PC-3 (cell line): ENCODE measurements around the gene KCNT1. TPM values are rescaled to one million over a fixed set of nuclear protein-coding genes. Genes with fewer than 3 reads are reported as not detected.

Source experiments
- ATAC-seq: fragments of 200-7000 bp; cut with Tn5 transposase; 2 replicates; pipeline ENCODE4 v1.9.1; 2020; ENCODE audit warnings: mild to moderate bottlenecking, moderate library complexity
- BruUV-seq: library from RNA; stranded (reverse); fragments of 400-500 nt; replicated peaks from 2 replicates; lab custom pipeline; 2021; lab: Mats Ljungman, UMichigan
- CTCF ChIA-PET: fragments of 300-600 bp; sonication (Branson Sonifier 250); formaldehyde crosslinking; loops from one replicate; lab custom pipeline; 2022; ENCODE audit warnings: antibody characterized with exemption; lab: Charles Lee
- POLR2A ChIA-PET: fragments of 300-600 bp; sonication (Branson Sonifier 250); formaldehyde crosslinking; loops from one replicate; lab custom pipeline; 2022; ENCODE audit warnings: antibody characterized with exemption; ENCODE audit not compliant: unreplicated experiment; lab: Charles Lee
- DNase-seq: peaks from one replicate; pipeline ENCODE4 v3.0.0-alpha.2; 2015
- H2AFZ ChIP-seq: fragments of 300-600 bp; sonication (generic); 2 replicates; pipeline ENCODE4 v1.6.0; 2016; ENCODE audit warnings: antibody characterized with exemption, low read length
- H3F3A ChIP-seq: fragments of 300-600 bp; sonication (generic); one replicate; pipeline ENCODE4 v1.6.0; 2017; ENCODE audit warnings: antibody characterized with exemption, low read length, control low read depth, mild to moderate bottlenecking; ENCODE audit not compliant: unreplicated experiment
- H3K27ac ChIP-seq: fragments of 300-600 bp; sonication (generic); 2 replicates; pipeline ENCODE4 v1.5.1; 2016; ENCODE audit warnings: mild to moderate bottlenecking, low read length
- H3K27me3 ChIP-seq: fragments of 300-600 bp; sonication (generic); 2 replicates; pipeline ENCODE4 v1.6.1; 2016; ENCODE audit warnings: low read length, mixed read lengths
- H3K36me3 ChIP-seq: fragments of 300-600 bp; sonication (generic); 2 replicates; pipeline ENCODE4 v1.6.1; 2016; ENCODE audit warnings: low read depth, mixed run types, low read length, mixed read lengths
- H3K4me1 ChIP-seq: fragments of 300-600 bp; sonication (generic); 2 replicates; pipeline ENCODE4 v1.5.1; 2016; ENCODE audit warnings: low read length; ENCODE audit not compliant: insufficient read depth
- H3K4me2 ChIP-seq: fragments of 300-600 bp; sonication (generic); 2 replicates; pipeline ENCODE4 v1.6.0; 2016; ENCODE audit warnings: low read length
- H3K4me3 ChIP-seq: fragments of 300-600 bp; sonication (generic); 2 replicates; pipeline ENCODE4 v1.5.1; 2016; ENCODE audit warnings: mild to moderate bottlenecking, low read length, mixed read lengths
- H3K79me2 ChIP-seq: fragments of 300-600 bp; sonication (generic); 2 replicates; pipeline ENCODE4 v1.6.1; 2017; ENCODE audit warnings: low read length, mixed read lengths
- H3K9ac ChIP-seq: fragments of 300-600 bp; sonication (generic); 2 replicates; pipeline ENCODE4 v1.6.0; 2016; ENCODE audit warnings: mild to moderate bottlenecking, low read length
- H3K9me2 ChIP-seq: fragments of 300-600 bp; sonication (generic); replicated peaks from 2 replicates; pipeline ENCODE4 v1.6.1; 2016; ENCODE audit warnings: mixed run types, low read length, mixed read lengths
- H3K9me3 ChIP-seq: fragments of 300-600 bp; sonication (generic); 2 replicates; pipeline ENCODE4 v1.6.1; 2016; ENCODE audit warnings: low read length, mixed read lengths
- H4K20me1 ChIP-seq: fragments of 300-600 bp; sonication (generic); 2 replicates; pipeline ENCODE4 v1.6.1; 2016; ENCODE audit warnings: low read length, mixed read lengths
- CTCF ChIP-seq: fragments of 300-600 bp; sonication (generic); conservative IDR thresholded peaks from 2 replicates; pipeline ENCODE4 v1.5.1; 2017; ENCODE audit warnings: antibody characterized with exemption, low read depth, mild to moderate bottlenecking, low read length
- EZH2 ChIP-seq: fragments of 300-600 bp; sonication (generic); IDR thresholded peaks from one replicate; pipeline ENCODE4 v1.6.1; 2017; ENCODE audit warnings: antibody characterized with exemption, mild to moderate bottlenecking, low read length; ENCODE audit not compliant: unreplicated experiment
- EZH2phosphoT487 ChIP-seq: fragments of 300-600 bp; sonication (generic); IDR thresholded peaks from 2 replicates; pipeline ENCODE4 v1.6.1; 2018; ENCODE audit warnings: mild to moderate bottlenecking, antibody characterized with exemption, low read length, borderline replicate concordance
- intact Hi-C: fragments of 100-400 bp; cut with micrococcal nuclease; formaldehyde crosslinking; loops from 2 replicates; pipeline ENCODE4 v1.9.0; 2023
- total RNA-seq: library from RNA; depleted of rRNA; stranded (reverse); fragments of >200 nt; gene quantifications from 2 replicates; pipeline ENCODE4 v1.2.3, GENCODE V29; 2014

KCNT1 gene
- total RNA-seq, 1 experiment from 2014 or later: not detected

GRCh38 chr9:135743546-135744332 lies 41.8 kb downstream of the KCNT1 start:
- H3K9ac ChIP-seq: no peak overlapping the region
- no TSS peak for BruUV-seq
- no peaks in the 10 kb centered on the region for H3K9me2 ChIP-seq
- H3F3A ChIP-seq: no peaks in the 10 kb centered on the region
- no peaks in the 10 kb centered on the region for H3K4me1 ChIP-seq
- TF ChIP-seq CTCF (no peak), EZH2phosphoT487 (no peak), EZH2 (no peak)
- no peak overlapping the region for H3K4me3 ChIP-seq
- H2AFZ ChIP-seq: no peak overlapping the region
- no peaks in the 10 kb centered on the region for H3K79me2 ChIP-seq
- no peaks in the 10 kb centered on the region for H3K27me3 ChIP-seq
- CTCF ChIA-PET: no interaction called here
- intact Hi-C loops: no loop called here
- H3K27ac ChIP-seq: no peak overlapping the region
- no peak overlapping the region for H3K4me2 ChIP-seq
- no peaks in the 10 kb centered on the region for H3K9me3 ChIP-seq
- DNase-seq (no peak), ATAC-seq (no peak)
- H4K20me1 ChIP-seq: no peaks in the 10 kb centered on the region
- POLR2A ChIA-PET: no interaction called here
- no peaks in the 10 kb centered on the region for H3K36me3 ChIP-seq

GRCh38 chr9:135744333-135745070 lies 42.5 kb downstream of the KCNT1 start:
- Histone ChIP-seq H3K27me3 (no peaks in the 10 kb centered on the region), H3K4me3 (no peak overlapping the region), H2AFZ (no peak overlapping the region), H3K36me3 (no peaks in the 10 kb centered on the region), H3K79me2 (no peaks in the 10 kb centered on the region), H3K4me1 (no peaks in the 10 kb centered on the region), H3K9me3 (no peaks in the 10 kb centered on the region), H4K20me1 (no peaks in the 10 kb centered on the region), H3K4me2 (no peak overlapping the region), H3K27ac (no peak overlapping the region), H3K9ac (no peak overlapping the region), H3K9me2 (no peaks in the 10 kb centered on the region), H3F3A (no peaks in the 10 kb centered on the region)
- CTCF ChIA-PET: no interaction called here
- no TSS peak for BruUV-seq
- no peak for DNase-seq
- no peak for ATAC-seq
- POLR2A ChIA-PET: no interaction called here
- no peak for TF ChIP-seq EZH2phosphoT487
- no peak for TF ChIP-seq EZH2
- TF ChIP-seq CTCF: no peak
- intact Hi-C loops: no loop called here

- H3K27me3 ChIP-seq: no peaks in the 10 kb centered on the region
- no peaks in the 10 kb centered on the region for H3K4me1 ChIP-seq
- H3K9me2 ChIP-seq: no peaks in the 10 kb centered on the region
- intact Hi-C loops: no loop called here
- no peaks in the 10 kb centered on the region for H3K36me3 ChIP-seq
- no TSS peak for BruUV-seq
- ChIA-PET POLR2A (no interaction called here), CTCF (no interaction called here)
- DNase-seq (no peak), ATAC-seq (no peak)
- no peak for TF ChIP-seq EZH2
- TF ChIP-seq EZH2phosphoT487: no peak
- no peak for TF ChIP-seq CTCF
- H3F3A ChIP-seq: no peaks in the 10 kb centered on the region
- no peak overlapping the region for H3K9ac ChIP-seq
- no peaks in the 10 kb centered on the region for H3K9me3 ChIP-seq
- no peaks in the 10 kb centered on the region for H4K20me1 ChIP-seq
- no peaks in the 10 kb centered on the region for H3K79me2 ChIP-seq
- no peak overlapping the region for H3K27ac ChIP-seq
- no peak overlapping the region for H3K4me3 ChIP-seq
- H3K4me2 ChIP-seq: no peak overlapping the region
- no peak overlapping the region for H2AFZ ChIP-seq
These were observed 43.2 kb downstream of the KCNT1 start for GRCh38 chr9:135745189-135745588.
